ENCODE results near the gene DST. TPM values are rescaled to one million over a fixed set of nuclear protein-coding genes. Genes with fewer than 3 reads are reported as not detected.

The DST gene
- total and polyA plus RNA-seq, 2 of the 4 experiments (the other 2 are of a cell fraction), result 97.7 to 452 TPM

GRCh38 chr6:56682635-56683034 is 39.9 kb upstream of the DST start:
- Histone ChIP-seq H4K8ac (ENCODE audit: low read depth in 2 of 2, low read length in 2 of 2) (0 out of 4 replicates have a peak overlapping the region, but pooled peaks of 1 of the 2 experiments have one; percentile 26), H3K14ac (replicated peaks; ENCODE audit: low read depth, low read length) (peak overlapping the region; percentile 64; the same call in 1 of the 2 replicates), H3K18ac (ENCODE audit: low read depth, low read length) (peak overlapping the region; percentile 1; the same call in 1 of the 2 replicates), H2AK5ac (ENCODE audit: low read depth, low read length) (peak overlapping the region; percentile 62), H3K4me1 (ENCODE audit: control insufficient read depth, insufficient read depth, low read length) (peaks cover 17% of the 10 kb centered on the region), H3K27me3 (ENCODE audit: control insufficient read depth, insufficient read depth, low read length) (no peaks in the 10 kb centered on the region), H3K9ac (ENCODE audit: low read depth, low read length) (no peak overlapping the region), H2BK20ac (ENCODE audit: low read depth, low read length) (no peak overlapping the region), H3K56ac (ENCODE audit: extremely low read depth, insufficient read depth, low read length) (no peak overlapping the region), H3K9me1 (ENCODE audit: insufficient read depth, low read length) (peaks cover 18% of the 10 kb centered on the region), H4K5ac (ENCODE audit: low read depth, low read length) (peak overlapping the region; percentile 12; the same call in 1 of the 2 replicates), H3K27ac (ENCODE audit: insufficient read depth, low read length) (no peak overlapping the region), H2BK15ac (ENCODE audit: low read depth, low read length) (peak overlapping the region; percentile 11; the same call in 1 of the 3 replicates), H2AFZ (replicated peaks; ENCODE audit: low read length, poor library complexity) (no peak overlapping the region), H3K79me1 (ENCODE audit: low read depth in 1 of 2, low read length in 2 of 2) (peaks cover 52 to 91% of the 10 kb centered on the region in 2 experiments), H2BK120ac (ENCODE audit: low read depth, low read length) (no peak overlapping the region), H3K4me2 (ENCODE audit: low read depth, low read length) (no peak overlapping the region), H3K23ac (ENCODE audit: low read depth, low read length) (peak overlapping the region; percentile 74; the same call in 1 of the 2 replicates), H2AK9ac (replicated peaks; ENCODE audit: low read depth, low read length, poor library complexity) (no peak overlapping the region), H4K20me1 (ENCODE audit: insufficient read depth, low read length) (peaks cover 19% of the 10 kb centered on the region; the same call in 1 of the 2 replicates), H3K4ac (ENCODE audit: low read depth, low read length) (peak overlapping the region; percentile 57; the same call in 1 of the 2 replicates), H3K9me3 (ENCODE audit: control insufficient read depth, insufficient read depth, low read length) (no peaks in the 10 kb centered on the region), H4K91ac (ENCODE audit: insufficient read depth, low read depth, low read length) (no peak overlapping the region), H3K4me3 (ENCODE audit: insufficient read depth, low read depth, low read length) (no peak overlapping the region), H3K36me3 (ENCODE audit: control insufficient read depth, insufficient read depth, low read length) (peaks cover 5% of the 10 kb centered on the region), H2BK5ac (ENCODE audit: low read depth, low read length, poor library complexity, severe bottlenecking) (peak overlapping the region; percentile 5)
- CTCF ChIA-PET, result no interaction called here
- ATAC-seq (ENCODE audit: low read depth) (no peak), DNase-seq (no peak)
- no peak for TF ChIP-seq POLR2A (IDR thresholded peaks at IDR 0.05; ENCODE audit: low read depth, low read length)
- dilution Hi-C loops (cut with HindIII; ENCODE audit: low sequenced_read_pairs, unreplicated experiment), result no loop called here
- intact Hi-C loops (cut with micrococcal nuclease), result no loop called here
- WGBS, 2 experiments (ENCODE audit: extremely low coverage in 2 of 2, insufficient read length in 1 of 2), result no CpG with 5 or more reads among the region's 1 CpG
- BruUV-seq (replicated peaks), result no TSS peak
- POLR2A ChIA-PET (ENCODE audit: unreplicated experiment), result interaction anchor here (1.5 kb wide), 1 partner anchor 11 kb away, joined by 3 read pairs; no protein-coding TSS in a partner anchor
- in situ Hi-C loops (cut with MboI; ENCODE audit: low sequenced_read_pairs), result no loop called here
